ENCODE data around the gene PTPRT.

The PTPRT gene

DNA sequence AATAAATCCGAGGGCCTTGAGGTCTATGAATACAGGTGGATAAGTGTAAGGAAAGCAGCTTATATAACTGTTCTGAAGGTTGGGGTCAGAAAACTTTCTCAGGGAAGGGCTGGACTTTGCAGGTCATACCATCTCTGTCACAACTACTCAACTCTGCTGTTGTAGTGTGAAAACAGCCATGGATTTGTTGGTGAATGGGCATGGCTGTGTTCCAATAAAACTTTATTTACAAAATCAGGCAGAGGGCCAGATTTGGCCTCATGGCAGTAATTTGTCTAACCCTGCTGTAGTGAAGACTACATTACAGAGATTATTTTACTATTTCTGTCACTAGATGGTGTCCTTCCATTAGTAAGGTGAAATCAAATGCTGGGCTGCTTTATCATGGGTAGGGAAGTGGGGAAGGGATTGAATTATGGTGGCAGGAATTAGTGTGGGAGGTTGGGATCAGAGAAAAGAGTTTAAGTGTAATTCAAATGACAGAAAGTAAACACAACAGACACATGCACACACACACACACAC lies 1161.9 kb downstream of the PTPRT start:
- no peaks in the 10 kb centered on the region for H3K9me3 ChIP-seq (ENCODE audit: control insufficient read depth, insufficient read depth, low read depth, low read length)
- H3K4me1 ChIP-seq (ENCODE audit: control insufficient read depth, insufficient read depth, low read length): no peaks in the 10 kb centered on the region
- H3K27ac ChIP-seq (ENCODE audit: extremely low read depth, low read depth, low read length): no peak overlapping the region
- no peak overlapping the region for H3K4me3 ChIP-seq (ENCODE audit: low read depth, low read length)
- ChIA-PET CTCF (interaction anchor here (0.5 to 1.3 kb wide), 3 partner anchors 15 to 1382 kb away, joined by 3 read pairs; no protein-coding TSS in a partner anchor), POLR2A (no interaction called here)
- TF ChIP-seq REPIN1 (tag by site-specific recombination; IDR thresholded peaks at IDR 0.05; ENCODE audit: low read depth) (no peak), ZNF112 (tag by site-specific recombination; IDR thresholded peaks at IDR 0.05) (no peak), ZNF664 (tag by site-specific recombination; IDR thresholded peaks at IDR 0.05) (no peak), ZNF280C (tag by site-specific recombination; IDR thresholded peaks at IDR 0.05) (no peak), OSR2 (tag by site-specific recombination; IDR thresholded peaks at IDR 0.05) (no peak)
- no peaks in the 10 kb centered on the region for H3K36me3 ChIP-seq (ENCODE audit: control insufficient read depth in 2 of 2, insufficient read depth in 1 of 2, low read length in 2 of 2)

- no peaks in the 10 kb centered on the region for H3K36me3 ChIP-seq (ENCODE audit: control insufficient read depth in 2 of 2, insufficient read depth in 1 of 2, low read length in 2 of 2)
- no peaks in the 10 kb centered on the region for H3K9me3 ChIP-seq (ENCODE audit: control insufficient read depth, insufficient read depth, low read depth, low read length)
- no peak overlapping the region for H3K4me3 ChIP-seq (ENCODE audit: low read depth, low read length)
- POLR2A ChIA-PET: no interaction called here
- no peaks in the 10 kb centered on the region for H3K4me1 ChIP-seq (ENCODE audit: control insufficient read depth, insufficient read depth, low read length)
- no peak overlapping the region for H3K27ac ChIP-seq (ENCODE audit: extremely low read depth, low read depth, low read length)
- CTCF ChIA-PET: interaction anchor here (0.9 kb wide), 1 partner anchor 16 kb away, joined by 3 read pairs; no protein-coding TSS in a partner anchor
- no peak for TF ChIP-seq PRDM10 (tag by site-specific recombination; IDR thresholded peaks at IDR 0.05)
- no peak for TF ChIP-seq ZNF2 (tag by site-specific recombination; IDR thresholded peaks at IDR 0.05)
- no peak for TF ChIP-seq ZNF404 (tag by site-specific recombination; IDR thresholded peaks at IDR 0.05)
- TF ChIP-seq GFI1B (tag by site-specific recombination; IDR thresholded peaks at IDR 0.05): no peak
- no peak for TF ChIP-seq ZNF155 (tag by site-specific recombination; IDR thresholded peaks at IDR 0.05)
- TF ChIP-seq ZFHX2 (tag by site-specific recombination; conservative IDR thresholded peaks at IDR 0.05): no peak
- TF ChIP-seq, protein P1, sequence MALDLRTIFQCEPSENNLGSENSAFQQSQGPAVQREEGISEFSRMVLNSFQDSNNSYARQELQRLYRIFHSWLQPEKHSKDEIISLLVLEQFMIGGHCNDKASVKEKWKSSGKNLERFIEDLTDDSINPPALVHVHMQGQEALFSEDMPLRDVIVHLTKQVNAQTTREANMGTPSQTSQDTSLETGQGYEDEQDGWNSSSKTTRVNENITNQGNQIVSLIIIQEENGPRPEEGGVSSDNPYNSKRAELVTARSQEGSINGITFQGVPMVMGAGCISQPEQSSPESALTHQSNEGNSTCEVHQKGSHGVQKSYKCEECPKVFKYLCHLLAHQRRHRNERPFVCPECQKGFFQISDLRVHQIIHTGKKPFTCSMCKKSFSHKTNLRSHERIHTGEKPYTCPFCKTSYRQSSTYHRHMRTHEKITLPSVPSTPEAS (tag by site-specific recombination; IDR thresholded peaks at IDR 0.05): no peak
- TF ChIP-seq HOXC10 (CRISPR knock-in tag; IDR thresholded peaks at IDR 0.05): no peak
- TF ChIP-seq ZNF335 (tag by site-specific recombination; conservative IDR thresholded peaks at IDR 0.05): no peak
- no peak for TF ChIP-seq ZNF112 (tag by site-specific recombination; IDR thresholded peaks at IDR 0.05)
- TF ChIP-seq ZNF157 (tag by site-specific recombination; IDR thresholded peaks at IDR 0.05): no peak
- TF ChIP-seq ZNF274 (IDR thresholded peaks at IDR 0.05; ENCODE audit: low read length): no peak
- no peak for TF ChIP-seq ZNF274 (tag by site-specific recombination; IDR thresholded peaks at IDR 0.05; ENCODE audit: borderline replicate concordance)
These were observed 1163.1 kb downstream of the PTPRT start for GRCh38 chr20:42026599-42026998.
